ENCODE results near the gene WWC1. TPM values are rescaled to one million over a fixed set of nuclear protein-coding genes. Genes with fewer than 3 reads are reported as not detected.
A peak's percentile ranks its signal among the peaks of the same experiment; 100 is the strongest.

The WWC1 gene
- total RNA-seq, 8 experiments from 2014 or later, result 5.6 to 74.1 (median 8.9) TPM

DNA sequence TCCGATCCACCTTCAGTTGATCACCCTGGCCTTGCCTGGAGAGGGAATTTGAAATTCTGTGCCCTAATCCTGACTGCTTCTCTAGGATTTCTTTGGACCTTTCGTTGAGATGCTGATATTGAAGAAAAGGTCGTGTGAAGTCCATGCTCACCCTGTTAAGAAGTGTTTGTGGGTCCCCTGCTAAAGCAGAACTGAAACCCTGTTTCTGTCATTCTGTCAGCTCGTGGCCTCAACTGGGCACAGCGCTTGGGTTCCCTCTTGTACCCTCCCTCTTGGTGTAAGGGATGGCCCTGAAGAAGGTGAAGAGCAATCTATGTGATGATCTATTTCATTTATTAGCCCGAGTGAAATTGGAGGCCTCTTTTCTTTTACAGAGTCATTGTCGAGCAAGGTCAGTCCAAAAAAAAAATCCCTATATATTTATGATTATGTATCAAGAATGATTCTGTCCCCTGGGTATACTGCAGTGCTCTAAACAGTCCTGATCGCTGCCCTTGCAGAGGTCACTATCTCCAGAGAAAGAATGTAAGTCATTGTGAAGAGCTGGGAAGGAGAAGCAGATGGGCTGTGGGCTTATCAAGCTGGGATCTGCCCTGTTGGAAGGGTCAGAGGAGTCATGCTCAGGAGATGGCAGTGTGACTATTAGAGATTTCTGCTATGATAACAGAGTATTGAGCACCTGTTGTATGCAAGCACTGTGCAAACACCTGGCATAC, 56.1 kb downstream of the WWC1 start:
- 51 to 100% (median 81%) methylated on average over 1 to 6 of the region's 8 CpGs; no CpG with 5 or more reads in 1 of the 10 experiments for WGBS, 10 experiments

DNA sequence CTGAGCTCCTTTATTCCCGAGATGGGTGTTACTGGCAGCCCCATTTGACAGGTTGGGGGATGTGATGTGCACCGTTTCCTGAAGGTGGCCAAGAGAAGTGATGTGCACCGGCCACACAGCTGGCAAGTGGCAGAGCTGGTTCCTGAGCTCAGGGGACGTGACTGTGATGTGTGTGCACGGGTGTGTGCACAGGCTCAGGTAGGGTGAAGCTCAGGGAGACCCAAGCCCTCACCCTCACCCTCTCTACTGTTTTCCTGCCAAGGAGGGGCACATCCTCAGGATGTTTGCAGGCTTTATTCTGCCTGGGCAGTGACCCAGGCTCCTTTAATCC, 56.6 kb downstream of the WWC1 start:
- peaks cover 0 to 5% of the 10 kb centered on the region in 2 donors for H3K4me1 ChIP-seq (replicated peaks in 1 of 2)
- H3K4me3 ChIP-seq, result no peak overlapping the region
- 60 to 100% (median 87%) methylated on average over 1 to 3 of the region's 5 CpGs; no CpG with 5 or more reads in 6 of the 10 experiments for WGBS, 10 experiments
- no peak overlapping the region for H3K27ac ChIP-seq
- ATAC-seq (replicated peaks in 6 of 8), result no peak
- in situ Hi-C loops (cut with MboI; ENCODE audit: low pct_unique_long_range_greater_than_20kb in 2 of 9, low sequenced_read_pairs in 9 of 9, unreplicated experiment in 9 of 9), result no loop called here

More for the DNA sequence above, 56.1 kb downstream of the WWC1 start:
- no peak overlapping the region for H3K4me3 ChIP-seq
- in situ Hi-C loops (cut with MboI; ENCODE audit: low pct_unique_long_range_greater_than_20kb in 2 of 9, low sequenced_read_pairs in 9 of 9, unreplicated experiment in 9 of 9), result no loop called here
- no peak overlapping the region for H3K27ac ChIP-seq
- H3K4me1 ChIP-seq (replicated peaks in 1 of 2), result peaks cover 0 to 5% of the 10 kb centered on the region in 2 donors
- peak in 2 of 8 experiments; percentile 26 to 55 for ATAC-seq (replicated peaks in 6 of 8)

DNA sequence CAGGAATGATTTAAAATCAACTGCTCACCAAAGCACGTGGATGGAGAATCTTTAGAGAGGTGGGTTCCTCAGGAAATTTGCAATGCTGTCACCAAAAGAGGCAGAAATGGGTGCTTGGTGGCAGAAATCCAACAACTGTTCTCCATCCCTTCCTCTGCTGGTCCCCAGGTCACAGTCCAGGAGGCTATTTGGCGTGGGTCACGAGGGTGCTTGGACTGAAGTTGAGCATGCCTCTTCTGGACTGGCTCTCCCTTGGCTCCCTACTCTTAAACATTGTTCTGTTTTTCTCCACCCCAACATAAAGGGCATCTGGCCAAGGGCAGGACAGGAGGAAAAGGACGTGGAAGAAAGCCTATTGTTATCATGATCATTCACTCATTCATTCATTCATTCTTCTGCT, 58.9 kb downstream of the WWC1 start:
- no peak overlapping the region for H3K27ac ChIP-seq
- ATAC-seq (replicated peaks in 6 of 8), result no peak
- peaks cover 0 to 5% of the 10 kb centered on the region in 2 donors for H3K4me1 ChIP-seq (replicated peaks in 1 of 2)
- 33 to 100% (median 90%) methylated on average over 1 to 4 of the region's 4 CpGs; no CpG with 5 or more reads in 3 of the 10 experiments for WGBS, 10 experiments
- no peak overlapping the region for H3K4me3 ChIP-seq
- in situ Hi-C loops (cut with MboI; ENCODE audit: low pct_unique_long_range_greater_than_20kb in 2 of 9, low sequenced_read_pairs in 9 of 9, unreplicated experiment in 9 of 9), result no loop called here

DNA sequence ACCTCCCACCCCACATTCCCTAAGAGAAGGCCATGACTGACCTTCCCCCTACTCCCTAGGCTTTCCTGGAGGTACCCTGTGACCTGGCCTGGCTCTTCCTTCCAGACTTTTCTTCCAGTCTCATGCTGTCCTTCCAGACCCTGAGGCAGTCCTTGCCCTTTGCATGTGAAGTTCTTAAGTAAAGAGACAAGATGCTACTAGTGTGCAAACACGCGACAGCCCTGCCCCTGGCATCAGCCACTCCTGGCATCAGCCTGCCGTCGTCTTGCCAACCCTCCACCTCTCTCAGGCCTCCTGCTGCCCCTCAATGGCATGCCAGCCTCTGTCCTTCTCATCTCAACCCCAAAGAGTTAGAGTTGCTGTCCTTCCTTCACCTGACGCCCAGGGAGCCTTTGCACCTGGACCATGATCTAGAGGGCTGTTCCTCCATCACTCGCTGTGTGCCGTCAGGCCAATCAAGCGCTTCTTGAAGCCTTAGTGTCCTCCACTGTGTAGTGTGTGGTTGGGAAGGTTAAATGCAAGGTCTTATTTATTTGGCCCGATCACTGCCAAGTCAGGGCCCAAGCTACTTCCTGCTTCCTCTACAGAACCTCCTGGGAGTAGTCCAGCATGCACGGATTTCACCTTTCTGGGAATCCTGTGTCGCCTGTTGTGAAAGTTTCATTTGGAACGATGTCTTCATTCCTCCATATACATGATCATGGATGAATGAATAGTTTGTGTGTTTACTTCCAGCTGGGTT, 61.9 kb downstream of the WWC1 start:
- peak in 1 of 8 experiments; percentile 65 for ATAC-seq (replicated peaks in 6 of 8)
- H3K4me1 ChIP-seq (replicated peaks in 1 of 2), result peaks cover 4 to 7% of the 10 kb centered on the region in 2 donors
- in situ Hi-C loops (cut with MboI; ENCODE audit: low pct_unique_long_range_greater_than_20kb in 2 of 9, low sequenced_read_pairs in 9 of 9, unreplicated experiment in 9 of 9), result no loop called here
- H3K27ac ChIP-seq, result no peak overlapping the region
- 49 to 100% (median 95%) methylated on average over 2 to 12 of the region's 12 CpGs; no CpG with 5 or more reads in 3 of the 10 experiments for WGBS, 10 experiments
- H3K4me3 ChIP-seq, result no peak overlapping the region

DNA sequence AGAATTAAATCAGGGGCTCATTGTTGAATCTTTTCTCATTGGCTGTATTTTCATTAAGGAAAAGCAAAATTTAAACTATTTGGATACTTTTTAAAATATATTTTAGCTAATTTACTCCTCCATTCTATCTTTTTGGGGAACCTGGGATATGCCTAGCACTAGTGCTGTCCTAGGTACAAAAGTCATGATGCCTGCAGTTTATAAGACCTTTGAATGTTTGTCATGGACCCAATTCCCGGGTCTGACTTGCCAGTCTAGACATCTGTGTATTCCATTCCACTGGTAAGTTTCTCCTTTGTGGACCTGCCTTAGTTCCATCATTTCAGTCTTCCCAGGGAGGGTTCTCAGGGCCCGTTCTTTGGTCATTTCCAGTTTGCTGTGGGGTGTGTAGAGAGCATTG, 63.0 kb downstream of the WWC1 start:
- no peak for ATAC-seq (replicated peaks in 6 of 8)
- Histone ChIP-seq H3K4me1 (replicated peaks in 1 of 2) (peaks cover 4 to 7% of the 10 kb centered on the region in 2 donors), H3K27ac (no peak overlapping the region), H3K4me3 (no peak overlapping the region)
- in situ Hi-C loops (cut with MboI; ENCODE audit: low pct_unique_long_range_greater_than_20kb in 2 of 9, low sequenced_read_pairs in 9 of 9, unreplicated experiment in 9 of 9), result no loop called here
- 100% methylated on average over 1 of the region's 2 CpGs; no CpG with 5 or more reads in 5 of the 10 experiments for WGBS, 10 experiments

DNA sequence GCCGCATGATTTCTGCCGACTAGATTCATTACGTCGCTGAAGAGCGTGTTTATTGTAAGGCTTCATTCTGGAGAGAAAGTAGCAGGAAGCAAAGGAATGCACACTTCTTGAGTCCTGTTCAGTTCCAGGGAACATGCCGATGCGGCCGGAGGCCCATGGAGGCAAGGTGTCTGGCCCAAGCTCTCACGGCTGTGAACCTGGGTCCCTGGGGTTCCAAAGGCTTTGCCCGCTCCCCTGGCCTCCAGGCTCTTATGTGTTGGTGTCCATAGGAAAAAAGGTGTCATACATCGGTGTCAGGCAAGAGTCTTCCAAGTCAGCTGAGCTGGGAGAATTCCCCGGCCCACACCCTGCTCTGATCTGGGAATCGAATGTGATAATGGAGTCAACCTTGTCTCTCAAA, 64.7 kb downstream of the WWC1 start:
- in situ Hi-C loops (cut with MboI; ENCODE audit: low pct_unique_long_range_greater_than_20kb in 2 of 9, low sequenced_read_pairs in 9 of 9, unreplicated experiment in 9 of 9), result no loop called here
- no peak for ATAC-seq (replicated peaks in 6 of 8)
- no peak overlapping the region for H3K27ac ChIP-seq
- WGBS, 10 experiments, result 86 to 100% (median 95%) methylated on average over 2 to 9 of the region's 13 CpGs; no CpG with 5 or more reads in 2 of the 10 experiments
- no peak overlapping the region for H3K4me3 ChIP-seq
- peaks cover 4 to 7% of the 10 kb centered on the region in 2 donors for H3K4me1 ChIP-seq (replicated peaks in 1 of 2)

DNA sequence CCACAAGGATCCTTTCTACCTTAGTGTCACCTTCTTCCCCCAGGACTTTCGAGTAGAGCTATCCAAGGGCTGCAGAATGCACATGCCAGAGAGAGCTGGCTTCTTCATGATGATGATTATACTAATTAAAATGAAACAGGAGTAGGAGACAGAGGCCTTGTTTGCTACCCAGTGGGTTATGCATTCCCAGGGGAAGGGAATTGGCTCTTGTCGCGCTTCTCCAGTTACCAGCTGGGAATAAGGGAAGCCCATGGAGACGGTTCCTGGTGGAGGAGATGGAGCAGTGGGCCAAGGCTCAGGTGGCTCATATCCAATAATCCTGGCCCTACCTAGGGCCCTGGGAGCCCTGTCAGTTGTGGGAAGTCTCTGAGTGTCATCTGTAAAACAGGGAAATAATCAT, 65.1 kb downstream of the WWC1 start:
- ATAC-seq (replicated peaks in 6 of 8), result no peak
- Histone ChIP-seq H3K4me3 (no peak overlapping the region), H3K4me1 (replicated peaks in 1 of 2) (peaks cover 4 to 7% of the 10 kb centered on the region in 2 donors), H3K27ac (no peak overlapping the region)
- 70 to 100% (median 88%) methylated on average over 1 to 4 of the region's 4 CpGs; no CpG with 5 or more reads in 6 of the 10 experiments for WGBS, 10 experiments
- in situ Hi-C loops (cut with MboI; ENCODE audit: low pct_unique_long_range_greater_than_20kb in 2 of 9, low sequenced_read_pairs in 9 of 9, unreplicated experiment in 9 of 9), result no loop called here

DNA sequence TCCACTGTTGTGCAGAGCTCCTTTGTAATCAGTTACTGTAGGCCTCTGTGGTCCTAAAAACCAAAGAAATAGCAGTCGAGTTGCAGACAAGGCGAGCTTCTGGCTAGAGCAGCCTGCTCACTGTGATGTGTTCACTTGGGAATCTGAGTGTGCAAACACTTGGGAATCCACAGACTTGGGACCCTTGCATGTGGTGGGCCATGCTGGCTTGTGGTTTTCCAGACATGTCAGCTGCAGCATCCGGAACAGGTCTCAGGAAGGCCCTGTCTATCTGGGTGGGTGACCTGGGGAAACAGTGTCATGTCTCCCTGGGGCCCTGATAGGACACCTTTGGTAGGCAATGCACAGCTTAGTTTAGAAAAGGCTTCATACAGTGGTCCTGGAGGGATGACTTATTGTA, 66.4 kb downstream of the WWC1 start:
- Histone ChIP-seq H3K4me1 (replicated peaks in 1 of 2) (peaks cover 4 to 7% of the 10 kb centered on the region in 2 donors), H3K4me3 (no peak overlapping the region), H3K27ac (no peak overlapping the region)
- in situ Hi-C loops (cut with MboI; ENCODE audit: low pct_unique_long_range_greater_than_20kb in 2 of 9, low sequenced_read_pairs in 9 of 9, unreplicated experiment in 9 of 9), result no loop called here
- ATAC-seq (replicated peaks in 6 of 8), result peak in 1 of 8 experiments; percentile 33
- 83 to 100% (median 83%) methylated on average over 1 to 2 of the region's 3 CpGs; no CpG with 5 or more reads in 5 of the 10 experiments for WGBS, 10 experiments

DNA sequence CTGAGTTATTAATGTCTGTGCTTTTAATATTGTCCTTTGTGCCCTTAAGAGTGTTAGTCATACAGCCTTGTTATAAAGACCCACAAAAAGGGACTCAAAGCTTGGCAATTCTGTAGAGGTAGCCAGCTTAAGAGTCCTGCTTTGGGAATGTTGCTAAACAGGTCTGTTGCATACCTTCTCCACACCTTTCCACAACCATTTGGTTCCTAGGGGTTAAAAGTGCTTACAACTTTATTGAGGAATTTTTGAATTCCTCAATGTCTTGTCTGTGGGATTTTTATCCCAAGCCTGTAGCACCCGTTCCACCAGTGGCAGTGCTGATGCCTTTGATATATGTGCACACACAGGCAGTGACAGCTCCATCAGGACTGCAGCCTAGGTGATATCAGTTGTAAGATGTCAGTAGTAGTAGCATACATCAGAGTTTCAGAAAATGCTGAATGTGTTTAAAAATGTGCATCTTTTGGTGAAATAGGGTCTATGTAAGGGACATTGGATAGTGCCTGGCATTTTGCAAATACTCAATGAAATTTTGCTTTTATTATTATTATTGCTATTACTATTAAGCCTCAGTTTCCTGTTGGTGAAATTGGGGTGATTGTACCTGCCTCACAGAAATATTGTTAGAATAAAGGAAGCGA, 68.5 kb downstream of the WWC1 start:
- 79 to 100% (median 83%) methylated on average over 1 to 2 of the region's 2 CpGs; no CpG with 5 or more reads in 5 of the 10 experiments for WGBS, 10 experiments
- Histone ChIP-seq H3K4me3 (no peak overlapping the region), H3K27ac (no peak overlapping the region), H3K4me1 (replicated peaks in 1 of 2) (peaks cover 6 to 7% of the 10 kb centered on the region in 2 donors)
- in situ Hi-C loops (cut with MboI; ENCODE audit: low pct_unique_long_range_greater_than_20kb in 2 of 9, low sequenced_read_pairs in 9 of 9, unreplicated experiment in 9 of 9), result no loop called here
- no peak for ATAC-seq (replicated peaks in 6 of 8)

DNA sequence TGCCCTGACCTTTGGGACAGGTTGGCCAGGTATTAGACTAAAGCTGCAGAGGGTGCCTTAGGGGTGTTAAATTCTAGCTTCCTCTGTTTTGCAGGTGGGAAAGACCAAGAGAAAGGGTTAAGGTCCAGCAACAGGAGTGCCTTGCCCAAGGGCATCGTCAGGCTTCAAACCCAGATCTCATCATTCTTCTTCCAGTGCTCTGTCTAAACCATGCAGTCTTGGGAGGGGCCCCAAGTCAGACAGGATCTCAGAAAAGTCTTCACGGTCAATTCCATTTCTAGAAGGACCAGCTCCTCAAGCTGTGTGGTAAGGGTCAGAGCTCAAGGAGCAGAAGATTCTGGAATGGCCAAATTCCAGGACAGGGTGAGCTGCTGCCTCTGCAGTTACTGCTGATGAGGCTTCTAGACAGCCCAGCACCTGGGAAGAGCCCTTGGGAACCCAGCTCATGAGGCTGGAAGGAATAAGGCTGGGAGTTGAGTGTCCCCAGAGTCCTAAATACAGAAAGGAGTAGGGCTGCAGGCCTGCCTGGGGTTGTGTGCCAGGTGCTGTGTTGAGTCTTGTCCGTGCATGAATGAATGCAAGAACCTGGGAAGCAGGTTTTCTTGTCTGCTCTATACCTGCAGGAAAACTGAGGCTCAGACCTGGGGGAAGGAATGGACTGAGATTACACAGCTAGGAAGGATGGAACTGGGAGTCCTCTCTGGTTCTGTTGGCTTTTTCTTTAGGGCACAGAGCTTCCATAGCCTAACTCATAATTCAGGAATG, 69.3 kb downstream of the WWC1 start:
- in situ Hi-C loops (cut with MboI; ENCODE audit: low pct_unique_long_range_greater_than_20kb in 2 of 9, low sequenced_read_pairs in 9 of 9, unreplicated experiment in 9 of 9), result no loop called here

DNA sequence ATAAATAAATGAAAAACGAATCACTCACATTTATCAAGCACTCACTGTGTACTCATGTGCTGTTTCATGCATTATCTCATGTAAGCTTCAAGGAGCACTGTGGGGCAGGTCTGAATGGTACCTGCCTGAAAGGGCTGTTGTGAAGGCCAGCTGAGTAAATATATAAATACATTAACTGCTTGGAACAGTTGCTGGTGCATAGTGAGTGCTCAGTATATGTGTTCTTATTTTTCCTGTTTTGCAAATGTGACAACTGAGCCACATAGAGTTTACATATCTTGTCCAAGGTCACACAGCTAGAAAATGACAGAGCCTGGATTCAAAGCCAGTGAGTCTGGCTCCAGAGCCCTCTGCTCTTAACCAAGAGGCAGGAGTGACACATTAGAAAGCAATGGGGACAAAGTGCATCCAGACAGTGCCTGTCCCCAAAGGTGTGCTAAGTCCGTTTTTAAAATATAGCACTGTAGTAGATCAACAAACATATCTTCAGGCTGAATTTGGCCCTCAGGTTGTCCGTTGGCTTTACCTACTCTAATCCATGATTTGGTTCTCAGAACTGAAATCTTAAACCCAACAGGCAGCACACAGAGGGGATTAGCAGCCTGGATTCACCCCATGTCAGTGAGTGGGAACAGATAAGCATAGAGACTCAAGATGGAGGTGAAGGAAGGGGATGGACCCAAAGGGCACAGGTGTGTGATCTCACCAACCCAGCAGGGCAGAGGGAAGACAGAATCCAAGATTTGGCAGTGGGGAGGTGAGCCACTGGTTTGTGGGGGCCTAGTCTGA, 70.8 kb downstream of the WWC1 start:
- no peak for ATAC-seq (replicated peaks in 6 of 8)
- in situ Hi-C loops (cut with MboI; ENCODE audit: low pct_unique_long_range_greater_than_20kb in 2 of 9, low sequenced_read_pairs in 9 of 9, unreplicated experiment in 9 of 9), result no loop called here

More for the DNA sequence above, 69.3 kb downstream of the WWC1 start:
- Histone ChIP-seq H3K4me3 (no peak overlapping the region), H3K4me1 (replicated peaks in 1 of 2) (peaks cover 7 to 12% of the 10 kb centered on the region in 2 donors), H3K27ac (no peak overlapping the region)
- WGBS, 10 experiments, result 60 to 100% (median 96%) methylated on average over 1 to 2 of the region's 3 CpGs; no CpG with 5 or more reads in 4 of the 10 experiments
- no peak for ATAC-seq (replicated peaks in 6 of 8)

DNA sequence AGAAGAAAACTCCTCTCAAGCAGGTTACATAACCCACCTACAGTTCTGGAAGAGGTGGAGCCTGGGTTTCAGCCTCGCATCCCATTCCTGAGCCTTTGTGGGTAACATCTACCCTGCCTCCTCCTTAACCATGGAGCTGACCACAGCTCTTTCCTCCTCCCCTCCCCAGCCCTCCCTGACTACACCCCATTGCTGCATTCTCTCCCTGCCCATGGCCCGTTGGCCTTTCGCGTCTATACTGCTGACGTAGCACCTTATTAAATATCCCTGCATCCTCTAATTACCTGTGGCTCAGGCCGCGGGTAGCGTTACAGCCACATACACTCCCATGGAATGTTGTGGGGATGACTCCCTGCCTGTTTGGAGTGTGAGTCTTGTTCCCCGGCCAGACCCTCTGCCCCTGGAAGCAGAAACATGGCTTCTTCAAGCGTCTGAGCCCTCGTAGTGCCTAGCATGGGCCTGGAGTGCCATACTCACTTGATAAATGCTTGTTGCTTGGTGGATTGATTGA, 72.8 kb downstream of the WWC1 start:
- in situ Hi-C loops (cut with MboI; ENCODE audit: low pct_unique_long_range_greater_than_20kb in 2 of 9, low sequenced_read_pairs in 9 of 9, unreplicated experiment in 9 of 9), result no loop called here
- Histone ChIP-seq H3K4me3 (no peak overlapping the region), H3K27ac (no peak overlapping the region), H3K4me1 (replicated peaks in 1 of 2) (peaks cover 0 to 8% of the 10 kb centered on the region in 2 donors)
- WGBS, 10 experiments, result 73 to 91% (median 80%) methylated on average over 1 to 8 of the region's 11 CpGs; no CpG with 5 or more reads in 5 of the 10 experiments
- ATAC-seq (replicated peaks in 6 of 8), result no peak

More for the DNA sequence above, 70.8 kb downstream of the WWC1 start:
- H3K4me3 ChIP-seq, result no peak overlapping the region
- H3K4me1 ChIP-seq (replicated peaks in 1 of 2), result peaks cover 7 to 12% of the 10 kb centered on the region in 2 donors
- WGBS, 10 experiments, result 80 to 100% (median 95%) methylated on average over 1 to 3 of the region's 3 CpGs; no CpG with 5 or more reads in 4 of the 10 experiments
- H3K27ac ChIP-seq, result no peak overlapping the region

Data from motor neuron (in vitro differentiated cells).